Stimulated activated CD4-positive, alpha-beta T cell treated with anti-CD3 and anti-CD28 coated beads, TNF-alpha, amount 100 ng/mL, for 1 hour (primary cell): ENCODE data around the gene PROM2.

Experiments
- DNase-seq, 3 donors: peaks; one replicate each; pipeline ENCODE4 v3.0.0-alpha.2; 2020; ENCODE audit warnings: low read depth in 3 of 3, low spot score in 1 of 3

Gene PROM2

DNA sequence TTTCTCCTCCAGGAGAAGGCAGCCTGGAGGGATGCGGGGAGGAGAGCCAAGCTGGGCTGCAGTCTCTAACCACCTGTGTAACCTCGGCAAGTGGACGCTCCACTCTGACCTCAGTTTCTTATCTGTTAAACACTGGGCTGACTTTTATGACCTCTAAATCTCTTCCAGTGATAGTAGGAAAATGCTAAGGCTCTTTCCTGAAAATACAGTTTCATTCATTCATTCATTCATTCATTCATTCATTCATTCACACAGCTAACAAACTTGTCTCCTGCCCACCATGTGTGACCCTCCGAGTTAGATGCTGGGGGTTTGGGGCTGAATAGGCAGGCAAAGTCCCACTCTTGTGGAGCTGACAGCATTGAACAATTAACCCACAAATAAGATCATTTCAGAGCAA is 9.3 kb downstream of the PROM2 start:
- DNase-seq: no peak

DNA sequence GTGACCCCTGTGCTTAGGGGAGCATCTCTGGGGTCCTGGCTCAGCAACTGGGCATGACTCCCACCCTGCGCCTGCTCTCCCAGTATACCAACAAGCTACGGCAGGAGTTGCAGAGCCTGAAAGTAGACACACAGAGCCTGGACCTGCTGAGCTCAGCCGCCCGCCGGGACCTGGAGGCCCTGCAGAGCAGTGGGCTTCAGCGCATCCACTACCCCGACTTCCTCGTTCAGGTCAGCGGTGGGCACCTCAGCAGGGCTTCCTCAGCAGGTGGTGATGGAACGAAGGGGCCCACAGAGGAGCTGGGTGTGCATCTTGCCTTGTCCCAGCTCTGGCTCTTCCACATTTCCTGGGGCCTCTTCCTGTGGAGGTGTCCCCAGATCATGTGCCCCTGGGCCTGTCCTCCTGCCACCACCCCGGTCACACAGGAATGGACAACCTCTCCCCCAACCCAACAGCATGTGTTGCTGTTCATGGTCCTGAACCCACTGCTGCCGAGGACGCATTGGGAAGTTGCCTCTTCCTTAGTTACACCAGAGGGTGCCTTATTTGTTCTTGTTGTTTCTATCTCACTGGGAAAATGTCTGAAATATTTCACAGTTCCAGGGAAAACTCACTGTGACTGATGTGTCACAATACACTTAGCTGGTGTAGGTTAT is 10.8 kb downstream of the PROM2 start:
- DNase-seq: no peak

DNA sequence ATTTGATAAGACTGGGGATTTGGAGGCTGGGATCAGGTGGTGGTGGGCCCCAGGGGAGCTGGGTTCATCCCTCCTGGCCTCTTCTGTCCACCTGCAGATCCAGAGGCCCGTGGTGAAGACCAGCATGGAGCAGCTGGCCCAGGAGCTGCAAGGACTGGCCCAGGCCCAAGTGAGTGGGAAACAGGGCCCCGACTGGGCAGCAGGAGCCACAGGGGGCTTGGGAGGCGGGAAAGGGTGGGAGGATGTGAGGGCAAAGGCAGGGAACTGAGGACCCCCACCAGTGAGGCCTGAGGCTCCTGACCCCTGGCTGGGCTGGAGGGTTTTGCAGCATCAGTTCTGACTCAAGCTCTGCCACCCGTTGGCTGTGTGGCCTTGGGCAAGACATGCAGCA is 11.3 kb downstream of the PROM2 start:
- no peak for DNase-seq

DNA sequence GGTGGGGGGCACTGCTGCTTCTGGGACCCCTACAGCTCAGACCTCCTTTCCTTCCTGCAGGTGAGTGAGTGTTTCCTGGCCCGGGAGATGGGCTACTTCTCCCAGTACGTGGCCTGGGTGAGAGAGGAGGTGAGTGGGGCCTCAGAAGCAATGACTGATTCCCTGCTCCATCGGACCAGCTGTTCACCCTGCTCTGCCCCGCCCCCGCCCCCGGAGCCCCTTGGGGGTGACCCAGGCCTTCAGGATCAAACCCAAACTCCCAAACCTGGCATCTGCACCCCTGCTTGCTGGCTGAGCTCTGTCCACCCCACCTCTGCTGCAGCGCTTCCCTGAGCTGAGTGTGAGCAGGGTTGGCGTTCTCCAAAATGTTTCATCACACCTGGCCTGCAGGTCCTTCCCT is 13.1 kb downstream of the PROM2 start:
- DNase-seq: no peak

DNA sequence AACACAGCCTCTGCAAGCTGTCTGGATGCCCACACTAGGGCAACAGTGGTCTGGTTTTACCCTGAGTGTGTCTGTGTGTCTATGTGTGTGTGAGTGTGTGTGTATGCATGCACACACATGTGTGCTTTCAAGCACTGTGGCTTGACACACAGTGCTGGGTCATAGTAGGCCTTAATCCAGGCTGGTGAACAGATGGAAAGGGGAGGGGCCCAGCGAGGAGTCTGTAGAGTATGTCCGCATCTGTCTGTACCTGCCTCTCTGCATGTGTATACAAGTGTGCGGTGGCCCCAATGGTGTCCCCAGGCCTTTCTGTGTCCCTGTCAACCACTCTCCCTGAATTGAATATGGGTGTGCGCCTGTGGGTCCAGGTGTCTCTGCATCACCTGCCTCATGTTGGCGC is 13.6 kb downstream of the PROM2 start:
- no peak for DNase-seq

DNA sequence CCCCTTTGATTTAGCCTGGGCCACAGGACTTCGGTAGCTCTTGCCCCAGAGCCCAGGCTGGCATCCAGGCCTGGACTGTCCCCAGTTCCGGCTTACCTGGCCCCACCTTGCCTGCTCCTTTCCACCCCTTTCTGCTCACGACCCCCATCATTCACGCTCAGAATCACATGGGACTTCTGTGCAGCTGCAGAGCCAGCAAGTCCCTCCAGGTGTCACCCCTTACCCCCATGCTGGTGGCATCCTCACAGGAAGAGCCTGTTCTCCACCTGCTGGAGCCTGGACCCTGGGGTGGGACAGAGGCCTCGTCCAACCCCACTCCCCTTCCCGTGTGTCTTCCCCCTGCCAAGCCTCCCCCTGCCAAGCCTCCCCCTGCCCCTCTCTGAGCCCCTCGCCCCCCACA is 15.0 kb downstream of the PROM2 start:
- no peak for DNase-seq

DNA sequence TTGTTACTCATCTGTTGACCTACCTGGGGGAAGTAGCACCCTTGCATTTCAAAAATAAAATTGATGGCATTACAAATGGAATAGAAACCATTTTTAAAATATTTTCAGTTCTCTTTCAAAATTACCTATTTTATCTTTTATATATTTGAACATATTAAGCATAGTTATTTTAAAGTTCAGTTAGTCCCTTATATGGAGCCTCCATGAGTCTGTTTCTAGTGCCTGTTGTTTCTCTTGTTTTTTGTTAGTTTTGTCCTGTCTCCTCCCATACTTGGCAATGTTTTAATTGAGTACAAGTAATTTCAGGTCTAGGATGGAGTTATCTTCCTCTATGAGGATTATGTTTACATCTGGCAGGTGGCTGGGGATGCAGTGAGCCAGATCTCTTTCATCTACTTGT is 17.0 kb downstream of the PROM2 start:
- no peak for DNase-seq

DNA sequence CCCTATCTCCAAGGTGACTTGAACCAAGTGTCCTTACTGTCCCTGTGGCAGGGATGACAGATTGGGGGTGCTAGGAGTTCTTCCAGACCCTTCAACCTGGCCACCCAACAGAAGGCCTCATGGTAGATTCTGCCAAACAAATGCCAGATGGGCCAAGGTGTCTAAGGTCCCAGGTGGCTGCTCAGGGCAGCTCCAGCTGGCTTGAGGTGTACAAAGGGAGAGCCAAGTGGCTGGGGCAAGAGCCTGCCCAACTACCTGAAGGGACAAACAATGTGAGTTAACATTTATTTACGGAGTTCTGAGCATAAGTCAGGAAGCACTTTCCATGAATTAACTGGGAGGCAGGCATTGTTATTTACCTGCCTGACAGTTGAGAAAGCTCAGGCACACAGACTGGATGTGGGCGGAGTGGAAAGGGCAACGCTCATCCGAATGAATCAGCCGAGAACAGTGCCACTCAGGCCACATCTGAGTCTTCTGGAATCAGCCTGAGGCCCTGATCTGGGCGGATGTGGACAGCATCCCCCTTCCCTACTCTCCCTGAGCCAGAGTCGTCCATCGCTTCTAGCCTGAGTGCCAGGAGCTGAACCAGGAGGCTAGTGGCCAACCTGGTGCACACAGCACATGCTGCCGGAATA is 18.5 kb downstream of the PROM2 start:
- DNase-seq: no peak

DNA sequence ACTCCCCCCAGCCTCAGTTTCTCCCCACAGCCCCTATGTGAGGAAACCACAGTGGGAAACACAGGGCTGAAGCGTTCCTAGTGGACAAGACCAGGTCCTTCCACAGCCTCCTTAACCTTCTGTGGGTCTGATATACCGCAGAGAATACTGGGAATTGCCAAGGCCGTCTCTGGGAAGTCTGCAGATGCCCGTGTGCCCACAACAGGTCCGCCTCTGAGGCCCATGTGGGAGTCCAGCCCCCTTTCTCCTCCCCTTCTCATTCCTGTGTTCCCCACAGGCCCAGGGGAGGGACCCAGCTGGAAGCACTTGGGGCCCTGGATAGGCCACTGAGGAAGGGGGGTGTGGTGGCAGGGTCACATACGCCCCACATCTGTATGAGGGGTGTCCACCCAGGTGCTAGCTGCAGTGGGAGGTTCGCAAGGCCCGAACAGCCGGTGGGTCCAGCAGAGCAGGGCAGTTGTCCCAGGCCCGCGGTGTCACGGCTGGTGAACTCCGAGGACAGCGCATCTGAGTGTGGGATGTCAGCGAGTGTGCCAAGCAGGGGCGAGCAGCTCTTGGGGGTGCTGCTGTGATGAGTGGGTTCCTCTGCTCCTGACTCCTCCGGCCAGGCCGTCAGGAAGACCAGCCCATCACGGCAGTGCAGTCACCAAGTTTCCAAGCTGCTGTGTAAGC is 20.5 kb downstream of the PROM2 start:
- DNase-seq: no peak

GRCh38 chr2:95295376-95295775 is 21.1 kb downstream of the PROM2 start:
- DNase-seq: no peak

- DNase-seq: no peak
Observed at GRCh38 chr2:95296011-95296410, 21.8 kb downstream of the PROM2 start.

- no peak for DNase-seq
Observed at GRCh38 chr2:95296880-95297487, 22.7 kb downstream of the PROM2 start, which contains the start of gene KCNIP3. TSS of gene KCNIP3 (plus strand) at chr2:95297347. CDS start at chr2:95297439, 92 bp downstream.

- DNase-seq: no peak
Observed at GRCh38 chr2:95297639-95298395, 23.6 kb downstream of the PROM2 start.

GRCh38 chr2:95298486-95299111 is 24.4 kb downstream of the PROM2 start:
- no peak for DNase-seq

DNA sequence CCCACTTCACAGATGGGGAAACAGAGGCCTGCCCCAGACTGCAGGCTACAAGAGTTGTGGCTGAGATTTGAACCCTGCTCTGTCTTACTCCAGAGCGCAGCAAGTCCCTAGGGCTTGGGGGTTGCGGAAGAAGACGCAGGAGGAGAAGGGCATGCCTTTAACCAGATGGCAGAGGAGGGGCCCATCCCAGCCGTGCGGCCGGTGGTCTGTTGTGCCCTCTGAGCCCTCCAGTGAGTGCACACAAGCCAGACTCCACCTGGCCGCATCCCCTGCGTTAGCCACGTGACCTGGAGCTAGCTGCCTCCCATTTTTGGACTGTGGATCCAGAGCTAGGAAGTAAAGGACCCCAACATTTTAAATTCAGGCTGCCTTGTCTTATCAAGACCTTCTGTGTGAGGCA is 25.7 kb downstream of the PROM2 start:
- no peak for DNase-seq

DNA sequence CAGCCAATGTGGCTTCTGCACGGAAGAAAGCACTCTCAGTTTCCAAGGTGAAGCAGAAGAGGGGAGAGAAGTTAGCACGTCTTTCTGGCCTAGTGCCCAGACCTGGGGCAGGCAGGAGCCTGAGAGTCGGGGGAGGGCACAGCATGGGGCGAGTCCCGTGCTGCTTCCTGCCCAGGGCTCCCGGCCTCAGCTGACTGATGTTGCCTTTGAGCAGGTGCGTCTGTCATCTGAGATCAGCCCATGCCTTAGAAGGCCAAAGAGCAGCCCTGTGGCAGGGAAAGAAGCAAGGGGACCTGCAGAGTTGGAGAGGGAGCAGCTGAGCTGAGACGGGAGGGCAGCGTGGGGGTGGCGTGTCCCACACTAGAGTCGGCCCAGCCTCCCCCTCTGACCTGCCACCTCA is 26.2 kb downstream of the PROM2 start:
- no peak for DNase-seq

DNA sequence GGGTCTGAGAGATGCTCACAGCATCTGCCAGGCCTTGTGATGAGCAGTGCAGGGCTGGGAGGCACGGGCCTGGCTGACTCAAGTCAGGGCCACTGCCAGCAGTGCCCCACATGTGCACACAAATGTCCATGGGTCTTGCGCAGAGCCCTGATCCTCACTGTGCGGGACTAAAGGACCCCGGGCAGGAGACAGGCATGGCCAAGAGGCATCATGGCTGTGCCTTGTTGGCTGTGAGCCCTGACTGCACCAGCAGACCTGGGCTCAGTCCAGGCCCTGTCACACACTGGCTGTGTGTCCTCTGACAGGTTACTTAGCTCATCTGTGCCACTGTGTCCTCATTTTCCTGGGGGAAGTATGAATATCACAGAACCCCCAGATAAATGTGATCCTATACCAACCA is 26.9 kb downstream of the PROM2 start:
- no peak for DNase-seq

GRCh38 chr2:95301876-95302641 is 27.8 kb downstream of the PROM2 start:
- no peak for DNase-seq

GRCh38 chr2:95303191-95303919 is 29.1 kb downstream of the PROM2 start:
- DNase-seq: no peak
